Fibroblast of skin of back (primary cell): ENCODE results near the gene CHTF8. TPM values are rescaled to one million over a fixed set of nuclear protein-coding genes. Genes with fewer than 3 reads are reported as not detected.
"Not testable (repeated sequence)": the region's sequence is repeated elsewhere in the genome, so short reads cannot be mapped to it uniquely, and the experiment has no call there.

ENCODE experiments used
- DNase-seq: peaks from one replicate; pipeline ENCODE4 v3.0.0-alpha.2; 2013
- polyA plus RNA-seq, 2 experiments: library from polyadenylated mRNA; unstranded; fragments of 120-200 nt; gene quantifications; one replicate each; pipeline ENCODE4 v1.2.1, GENCODE V29; 2013; ENCODE audit not compliant: insufficient read length in 2 of 2

The CHTF8 gene
- 146 TPM for polyA plus RNA-seq (2013, experiment 1 of 2; ENCODE audit: insufficient read length)
- polyA plus RNA-seq (2013, experiment 2 of 2; ENCODE audit: insufficient read length), result 92.3 TPM

GRCh38 chr16:69132424-69133252, at the start of gene CHTF8, which contains the start of gene UTP4:
Gene CHTF8 (minus strand): TSS chr16:69132588. CDS start chr16:69121458, 11,130 bp downstream.
Gene UTP4 (plus strand): TSS chr16:69132649. CDS start chr16:69133460, 811 bp downstream.
- DNase-seq, result peak; percentile 84

GRCh38 chr16:69180011-69180338, 47.6 kb upstream of the CHTF8 start:
- DNase-seq, result no peak

- peak; percentile 76 for DNase-seq
Measured at GRCh38 chr16:69179328-69180010, 47.1 kb upstream of the CHTF8 start.

GRCh38 chr16:69176033-69176800, 43.8 kb upstream of the CHTF8 start:
- DNase-seq, result peak; percentile 65

GRCh38 chr16:69171325-69172084, 39.1 kb upstream of the CHTF8 start:
- DNase-seq, result peak; percentile 71

GRCh38 chr16:69169607-69170352, 37.4 kb upstream of the CHTF8 start:
- DNase-seq, result no peak

GRCh38 chr16:69169051-69169450, 36.7 kb upstream of the CHTF8 start:
- no peak for DNase-seq

GRCh38 chr16:69166946-69167930, 34.9 kb upstream of the CHTF8 start:
- DNase-seq, result peak; percentile 49

GRCh38 chr16:69166221-69166833, 33.9 kb upstream of the CHTF8 start:
- DNase-seq, result peak; percentile 46

GRCh38 chr16:69165584-69165983, 33.2 kb upstream of the CHTF8 start:
- DNase-seq, result no peak

GRCh38 chr16:69160192-69160591, 27.8 kb upstream of the CHTF8 start:
- DNase-seq, result no peak

GRCh38 chr16:69157196-69157595, 24.8 kb upstream of the CHTF8 start:
- no peak for DNase-seq

- DNase-seq, result peak; percentile 76
Measured at GRCh38 chr16:69150146-69150865, 17.9 kb upstream of the CHTF8 start.

- not testable (repeated sequence) for DNase-seq
Measured at GRCh38 chr16:69149621-69150020, 17.2 kb upstream of the CHTF8 start.

- no peak for DNase-seq
Measured at GRCh38 chr16:69145658-69146057, 13.3 kb upstream of the CHTF8 start.

- DNase-seq, result peak; percentile 17
Measured at GRCh38 chr16:69143116-69143515, 10.7 kb upstream of the CHTF8 start.

- DNase-seq, result no peak
Measured at GRCh38 chr16:69141936-69142335, 9.5 kb upstream of the CHTF8 start.

GRCh38 chr16:69141014-69141413, 8.6 kb upstream of the CHTF8 start:
- DNase-seq, result no peak

- DNase-seq, result not testable (repeated sequence)
Measured at GRCh38 chr16:69139464-69139863, 7.1 kb upstream of the CHTF8 start.
